NB4 (cell line): Measurements from ENCODE around the gene CIAO3.
A peak's percentile ranks its signal among the peaks of the same experiment; 100 is the strongest.

ENCODE experiments used
- CTCF ChIP-seq: IDR thresholded peaks from one replicate; pipeline ENCODE4 v1.5.1; 2012; ENCODE audit warnings: low read depth, low read length
- MAX ChIP-seq: IDR thresholded peaks from 2 replicates; pipeline ENCODE4 v1.6.1; 2011; ENCODE audit warnings: low read depth, low read length
- MYC ChIP-seq: IDR thresholded peaks from 2 replicates; pipeline ENCODE4 v1.6.1; 2011; ENCODE audit warnings: low read depth, low read length
- POLR2A ChIP-seq: IDR thresholded peaks from 2 replicates; pipeline ENCODE4 v1.6.1; 2011; ENCODE audit warnings: mild to moderate bottlenecking; ENCODE audit not compliant: insufficient read length; ENCODE audit errors: extremely low read depth

GRCh38 chr16:743794-744500, 3.1 kb upstream of the CIAO3 start:
- TF ChIP-seq CTCF, result peak; percentile 20
- TF ChIP-seq MYC, result no peak
- no peak for TF ChIP-seq POLR2A
- TF ChIP-seq MAX, result no peak
